Activated naive CD4-positive, alpha-beta T cell treated with anti-CD3 and anti-CD28 coated beads for 36 hours (primary cell): ENCODE results near the gene TRMT6. TPM values are rescaled to one million over a fixed set of nuclear protein-coding genes. Genes with fewer than 3 reads are reported as not detected.

ENCODE experiments used
- CTCF ChIA-PET: fragments of 350-600 bp; sonication (Branson Sonifier 250); formaldehyde crosslinking; loops from one replicate; lab custom pipeline; 2021; ENCODE audit warnings: antibody characterized with exemption; lab: Charles Lee
- DNase-seq: peaks from one replicate; pipeline ENCODE4 v3.0.0-alpha.2; 2020
- H3K27ac Mint-ChIP-seq: one replicate; pipeline ENCODE4 v1.8.0; 2021; ENCODE audit warnings: mild to moderate bottlenecking, mixed read lengths
- H3K27me3 Mint-ChIP-seq: one replicate; pipeline ENCODE4 v1.8.0; 2021; ENCODE audit warnings: low read depth, mixed read lengths
- H3K36me3 Mint-ChIP-seq: one replicate; pipeline ENCODE4 v1.8.0; 2021; ENCODE audit warnings: low read depth, mixed read lengths
- H3K4me1 Mint-ChIP-seq: one replicate; pipeline ENCODE4 v1.8.0; 2021; ENCODE audit warnings: low read depth, mixed read lengths
- H3K4me3 Mint-ChIP-seq: one replicate; pipeline ENCODE4 v1.8.0; 2021; ENCODE audit warnings: mild to moderate bottlenecking, moderate library complexity, mixed read lengths
- H3K9me3 Mint-ChIP-seq: one replicate; pipeline ENCODE4 v1.8.0; 2021; ENCODE audit warnings: mixed read lengths
- intact Hi-C: fragments of 100-400 bp; cut with micrococcal nuclease; formaldehyde crosslinking; loops from one replicate; pipeline ENCODE4 v1.15.1; 2023
- total RNA-seq, 2 experiments: library from RNA; stranded (reverse); gene quantifications; one replicate each; pipeline ENCODE4 v1.2.3, GENCODE V29; 2021

TRMT6 gene
- total RNA-seq, 2 experiments from 2014 or later: 11.5 to 11.8 TPM

- no peaks in the 10 kb centered on the region for H3K36me3 Mint-ChIP-seq
- intact Hi-C loops: loop anchor here (2.0 to 5.0 kb wide), 2 partner anchors 63 to 78 kb away; no protein-coding TSS in a partner anchor
- CTCF ChIA-PET: interaction anchor here (0.6 to 1.5 kb wide), 2 partner anchors 12 to 205 kb away, joined by 3 read pairs; no protein-coding TSS in a partner anchor
- no peak overlapping the region for H3K4me3 Mint-ChIP-seq
- H3K27ac Mint-ChIP-seq: no peak overlapping the region
- no peaks in the 10 kb centered on the region for H3K27me3 Mint-ChIP-seq
- H3K9me3 Mint-ChIP-seq: no peaks in the 10 kb centered on the region
- H3K4me1 Mint-ChIP-seq: peaks cover 14% of the 10 kb centered on the region
- peak; percentile 12 for DNase-seq
Measured at GRCh38 chr20:5919626-5920544, 30.4 kb downstream of the TRMT6 start.

- Mint-ChIP-seq H3K27ac (no peak overlapping the region), H3K9me3 (no peaks in the 10 kb centered on the region), H3K4me1 (peaks cover 14% of the 10 kb centered on the region), H3K4me3 (no peak overlapping the region), H3K36me3 (no peaks in the 10 kb centered on the region), H3K27me3 (peaks cover 4% of the 10 kb centered on the region)
- CTCF ChIA-PET: interaction anchor here (1.5 kb wide), 1 partner anchor 205 kb away, joined by 3 read pairs; no protein-coding TSS in a partner anchor
- intact Hi-C loops: loop anchor here (2.0 to 5.0 kb wide), 2 partner anchors 62 to 77 kb away; no protein-coding TSS in a partner anchor
- peak; percentile 16 for DNase-seq
Measured at GRCh38 chr20:5918856-5919625, 31.3 kb downstream of the TRMT6 start.

GRCh38 chr20:5914859-5915258 lies 35.5 kb downstream of the TRMT6 start:
- no peak overlapping the region for H3K4me3 Mint-ChIP-seq
- intact Hi-C loops: loop anchor here (5.0 kb wide), 1 partner anchor 73 kb away; no protein-coding TSS in a partner anchor
- no peaks in the 10 kb centered on the region for H3K36me3 Mint-ChIP-seq
- no peak overlapping the region for H3K27ac Mint-ChIP-seq
- CTCF ChIA-PET: no interaction called here
- H3K9me3 Mint-ChIP-seq: no peaks in the 10 kb centered on the region
- peaks cover 24% of the 10 kb centered on the region for H3K4me1 Mint-ChIP-seq
- peaks cover 25% of the 10 kb centered on the region for H3K27me3 Mint-ChIP-seq
- no peak for DNase-seq

DNA sequence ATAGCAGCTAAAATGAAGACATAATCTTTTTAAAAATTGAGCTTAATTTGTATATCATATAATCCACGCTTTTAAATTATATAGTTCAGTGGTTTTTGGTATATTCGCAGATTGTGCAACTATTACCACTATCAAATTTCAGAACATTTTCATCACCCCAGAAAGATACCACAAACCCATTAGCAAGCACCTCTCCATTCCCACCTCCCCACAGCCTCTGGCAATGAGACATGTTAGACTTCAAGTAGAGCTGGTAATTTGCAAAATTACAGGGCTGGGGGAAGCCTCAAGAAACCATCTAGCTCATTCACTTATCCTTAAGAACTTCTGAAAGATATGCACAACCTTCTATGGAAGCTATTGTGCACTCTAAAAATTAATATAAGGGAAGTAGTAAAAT lies 37.2 kb downstream of the TRMT6 start:
- H3K27ac Mint-ChIP-seq: no peak overlapping the region
- H3K9me3 Mint-ChIP-seq: no peaks in the 10 kb centered on the region
- H3K4me3 Mint-ChIP-seq: no peak overlapping the region
- H3K36me3 Mint-ChIP-seq: no peaks in the 10 kb centered on the region
- peaks cover 33% of the 10 kb centered on the region for H3K27me3 Mint-ChIP-seq
- intact Hi-C loops: no loop called here
- CTCF ChIA-PET: interaction anchor here (0.6 to 1.3 kb wide), 4 partner anchors 11 to 383 kb away, joined by 3 to 4 read pairs (median 3); no protein-coding TSS in a partner anchor
- H3K4me1 Mint-ChIP-seq: peaks cover 13% of the 10 kb centered on the region
- no peak for DNase-seq

GRCh38 chr20:5910186-5910585 lies 40.1 kb downstream of the TRMT6 start:
- Mint-ChIP-seq H3K9me3 (no peaks in the 10 kb centered on the region), H3K27ac (no peak overlapping the region), H3K4me3 (no peak overlapping the region), H3K36me3 (no peaks in the 10 kb centered on the region), H3K27me3 (peaks cover 49% of the 10 kb centered on the region), H3K4me1 (peaks cover 13% of the 10 kb centered on the region)
- intact Hi-C loops: no loop called here
- DNase-seq: no peak
- CTCF ChIA-PET: interaction anchor here (0.7 kb wide), 3 partner anchors 86 to 1207 kb away, joined by 3 to 7 read pairs (median 3); no protein-coding TSS in a partner anchor

DNA sequence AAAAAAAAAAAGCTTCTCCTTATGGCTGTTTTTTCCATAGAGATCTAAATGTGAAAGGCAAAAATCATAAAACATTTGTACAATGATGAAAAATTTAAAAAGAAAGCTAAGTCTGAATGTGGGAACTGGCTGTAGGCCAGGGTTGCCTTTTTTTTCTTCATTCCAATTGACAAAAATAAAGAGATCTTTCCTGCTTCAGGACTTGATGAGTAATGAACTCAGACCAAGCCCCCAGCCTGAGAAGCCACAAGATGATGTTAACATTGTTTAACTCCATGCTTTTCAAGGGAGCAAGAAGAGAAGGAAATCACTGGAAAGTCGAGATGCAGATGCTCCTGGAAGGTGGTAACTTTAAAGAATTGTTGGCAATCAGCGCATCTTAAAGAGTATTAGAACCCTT lies 41.4 kb downstream of the TRMT6 start:
- Mint-ChIP-seq H3K4me3 (no peak overlapping the region), H3K36me3 (no peaks in the 10 kb centered on the region), H3K9me3 (no peaks in the 10 kb centered on the region), H3K27ac (no peak overlapping the region), H3K27me3 (peaks cover 47% of the 10 kb centered on the region), H3K4me1 (peaks cover 13% of the 10 kb centered on the region)
- intact Hi-C loops: no loop called here
- CTCF ChIA-PET: interaction anchor here (0.7 kb wide), 1 partner anchor 79 kb away, joined by 4 read pairs; no protein-coding TSS in a partner anchor
- no peak for DNase-seq

DNA sequence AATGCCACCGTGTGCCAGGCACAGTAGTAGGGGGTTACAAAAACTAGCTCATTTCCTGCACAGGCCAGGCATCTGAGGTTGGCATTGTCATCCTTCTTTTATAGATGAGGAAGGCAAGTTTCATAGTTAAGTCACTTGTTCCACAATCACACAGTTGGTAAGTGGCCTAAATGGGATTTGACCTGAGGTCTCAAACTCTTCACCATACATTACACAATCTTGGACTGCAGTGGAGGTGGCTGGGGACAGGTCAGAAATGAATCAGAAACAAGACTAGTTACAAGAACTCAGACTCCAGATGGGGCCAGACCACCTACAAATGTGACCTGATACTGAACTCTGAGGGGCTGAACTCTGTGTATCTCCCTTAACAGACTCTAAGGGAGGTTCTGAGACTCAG lies 49.4 kb downstream of the TRMT6 start:
- DNase-seq: no peak
- CTCF ChIA-PET: no interaction called here
- Mint-ChIP-seq H3K27me3 (peaks cover 9% of the 10 kb centered on the region), H3K27ac (no peak overlapping the region), H3K4me1 (no peaks in the 10 kb centered on the region), H3K36me3 (no peaks in the 10 kb centered on the region), H3K4me3 (no peak overlapping the region), H3K9me3 (no peaks in the 10 kb centered on the region)
- intact Hi-C loops: no loop called here

DNA sequence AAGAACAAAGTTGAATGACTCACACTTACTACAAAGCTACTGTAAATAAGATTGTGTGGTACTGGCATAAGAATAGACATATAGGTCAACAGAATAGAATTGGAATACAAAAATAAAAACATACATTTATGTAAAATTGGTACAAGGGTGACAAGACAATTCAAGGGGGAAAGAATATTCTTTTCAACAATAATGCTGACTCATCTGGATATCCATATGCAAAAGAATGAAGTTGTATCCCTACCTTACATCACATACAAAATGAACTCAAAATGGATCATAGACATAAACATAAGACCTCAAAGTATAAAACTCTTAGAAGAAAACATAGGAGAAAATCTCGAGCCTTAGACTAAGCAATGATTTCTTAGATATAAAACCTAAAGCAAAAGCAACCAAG lies 50.9 kb downstream of the TRMT6 start:
- no peak overlapping the region for H3K27ac Mint-ChIP-seq
- H3K9me3 Mint-ChIP-seq: no peaks in the 10 kb centered on the region
- no peaks in the 10 kb centered on the region for H3K4me1 Mint-ChIP-seq
- intact Hi-C loops: no loop called here
- H3K36me3 Mint-ChIP-seq: no peaks in the 10 kb centered on the region
- H3K4me3 Mint-ChIP-seq: no peak overlapping the region
- no peak for DNase-seq
- peaks cover 11% of the 10 kb centered on the region for H3K27me3 Mint-ChIP-seq
- CTCF ChIA-PET: no interaction called here

GRCh38 chr20:5895626-5896025 lies 54.7 kb downstream of the TRMT6 start:
- H3K4me3 Mint-ChIP-seq: no peak overlapping the region
- no peaks in the 10 kb centered on the region for H3K4me1 Mint-ChIP-seq
- intact Hi-C loops: no loop called here
- no peaks in the 10 kb centered on the region for H3K9me3 Mint-ChIP-seq
- H3K27me3 Mint-ChIP-seq: peaks cover 11% of the 10 kb centered on the region
- H3K27ac Mint-ChIP-seq: no peak overlapping the region
- H3K36me3 Mint-ChIP-seq: no peaks in the 10 kb centered on the region
- no peak for DNase-seq
- CTCF ChIA-PET: interaction anchor here (1.0 kb wide), 1 partner anchor 366 kb away, joined by 3 read pairs; no protein-coding TSS in a partner anchor

DNA sequence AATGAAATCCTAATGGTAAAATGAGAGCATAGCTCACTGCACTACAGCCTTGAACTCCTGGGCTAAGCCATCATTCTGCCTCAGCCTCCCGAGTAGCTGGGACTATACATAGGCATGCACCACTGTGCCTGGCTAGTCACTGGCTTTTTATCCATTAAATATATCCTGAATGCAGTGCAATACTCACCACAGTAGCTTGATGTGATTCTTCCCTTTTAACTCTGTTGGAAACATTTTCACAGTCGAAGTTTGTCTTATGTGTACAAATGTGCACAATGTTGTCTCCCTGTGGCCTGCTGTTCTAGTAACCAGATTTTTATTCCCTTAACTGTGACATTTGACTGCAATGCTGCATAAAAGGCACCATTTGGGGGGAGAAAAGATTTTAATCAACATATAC lies 56.7 kb downstream of the TRMT6 start:
- Mint-ChIP-seq H3K4me1 (no peaks in the 10 kb centered on the region), H3K4me3 (no peak overlapping the region), H3K9me3 (no peaks in the 10 kb centered on the region), H3K27me3 (peaks cover 11% of the 10 kb centered on the region), H3K27ac (no peak overlapping the region), H3K36me3 (no peaks in the 10 kb centered on the region)
- no peak for DNase-seq
- intact Hi-C loops: no loop called here
- CTCF ChIA-PET: no interaction called here

DNA sequence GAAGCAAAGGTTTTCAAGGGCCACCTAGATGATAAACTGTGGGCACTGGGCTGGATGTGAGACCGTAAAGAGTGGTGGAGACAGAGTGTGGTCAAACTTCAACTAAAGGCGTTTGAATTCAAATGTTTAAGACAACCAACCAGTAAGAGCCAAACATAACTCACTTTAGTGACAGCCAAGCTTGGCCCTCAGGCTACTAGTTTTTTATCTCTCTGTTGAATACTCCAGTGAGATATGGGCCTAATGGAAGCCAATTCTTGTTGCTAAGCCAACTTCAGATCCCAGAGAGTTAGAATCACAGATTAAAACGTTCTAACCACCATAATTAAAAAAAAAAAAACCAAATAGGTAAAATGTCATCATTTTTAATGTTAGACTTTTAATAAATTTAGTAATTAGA lies 57.3 kb downstream of the TRMT6 start:
- no peak for DNase-seq
- Mint-ChIP-seq H3K27me3 (peaks cover 11% of the 10 kb centered on the region), H3K4me3 (no peak overlapping the region), H3K36me3 (no peaks in the 10 kb centered on the region), H3K4me1 (no peaks in the 10 kb centered on the region), H3K9me3 (no peaks in the 10 kb centered on the region), H3K27ac (no peak overlapping the region)
- CTCF ChIA-PET: no interaction called here
- intact Hi-C loops: no loop called here

DNA sequence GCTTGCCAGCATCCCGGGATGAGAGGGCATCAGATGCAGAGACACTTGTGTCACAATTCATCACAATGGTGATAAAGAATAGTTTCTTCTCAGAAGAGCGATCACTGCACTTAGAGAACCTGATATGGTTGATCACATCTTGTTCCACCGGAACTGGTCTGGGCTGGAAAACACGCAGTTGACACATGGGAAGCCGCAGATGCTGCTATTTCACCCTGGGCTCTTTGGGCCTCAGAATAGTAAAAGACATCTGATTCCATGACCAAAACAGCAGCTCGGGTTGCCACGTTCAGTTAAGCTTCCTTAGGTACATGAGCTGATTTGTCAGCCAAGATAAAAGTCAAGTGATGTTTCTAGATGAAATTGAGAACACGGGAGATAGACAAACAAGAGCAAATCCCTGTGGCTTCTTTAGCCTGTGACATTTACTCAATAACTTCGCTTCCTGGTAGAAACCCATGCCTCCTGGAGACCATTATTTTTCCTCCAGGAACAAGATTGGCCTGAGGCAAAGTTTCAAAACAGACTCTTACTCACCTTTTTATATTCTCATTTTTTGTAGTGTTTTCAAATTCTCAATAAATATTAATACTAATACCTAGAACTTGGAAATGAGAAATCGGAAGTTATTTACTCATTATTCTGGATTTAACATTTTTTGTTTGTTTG lies 59.4 kb downstream of the TRMT6 start:
- Mint-ChIP-seq H3K36me3 (no peaks in the 10 kb centered on the region), H3K4me3 (no peak overlapping the region), H3K4me1 (no peaks in the 10 kb centered on the region), H3K27me3 (peaks cover 5% of the 10 kb centered on the region), H3K27ac (no peak overlapping the region), H3K9me3 (no peaks in the 10 kb centered on the region)
- intact Hi-C loops: no loop called here
- CTCF ChIA-PET: no interaction called here
- no peak for DNase-seq
